Transverse colon (tissue), 3 donors: ENCODE measurements around the gene GALNT17.

Experiments
- EP300 ChIP-seq: sonication (generic); formaldehyde crosslinking; IDR thresholded peaks from one replicate; pipeline ENCODE4 v1.6.1; 2017; ENCODE audit warnings: antibody characterized with exemption, low read depth
- POLR2A ChIP-seq: fragments of 450-650 bp; IDR thresholded peaks from one replicate; pipeline ENCODE4 v1.6.1; 2016; ENCODE audit warnings: antibody characterized with exemption, mild to moderate bottlenecking, moderate library complexity
- TF ChIP-seq, protein P1 (sequence below), 5 experiments: fragments of 200-600 bp in 3 of 5; fragments of 450-650 bp in 2 of 5; sonication (generic) in 3 of 5; IDR thresholded peaks; 1 replicate in 2 of 5; 2 replicates in 3 of 5; pipeline ENCODE4 v1.5.1; 2016 to 2017; ENCODE audit warnings: antibody characterized with exemption in 5 of 5, inconsistent platforms in 3 of 5, mild to moderate bottlenecking in 2 of 5, moderate library complexity in 1 of 5

DNA sequence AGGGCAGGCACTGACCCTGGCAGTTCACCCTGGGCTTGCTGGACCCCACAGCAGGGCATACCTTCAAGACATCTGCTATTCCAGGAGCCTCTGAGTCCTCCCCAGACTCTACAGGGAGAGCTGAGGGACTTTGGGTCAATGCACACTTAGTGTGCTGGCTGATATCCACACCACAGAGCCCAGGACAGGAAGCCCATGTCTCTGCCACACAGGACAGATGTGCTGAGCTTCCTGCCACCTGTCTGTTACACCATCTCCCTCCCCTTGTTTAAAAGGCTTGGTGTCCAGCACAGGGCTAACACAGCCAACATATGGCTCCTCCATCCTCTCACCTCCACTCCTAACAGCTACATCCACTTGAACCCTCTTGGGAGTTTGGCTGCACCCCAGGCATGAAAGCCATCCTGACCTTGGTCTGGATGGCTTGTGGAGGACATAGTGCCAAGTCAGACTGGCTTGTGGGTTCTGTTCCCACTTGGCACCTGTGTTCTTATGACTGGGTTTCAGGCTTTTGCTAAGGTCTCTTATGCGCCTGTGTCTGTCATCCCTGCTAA is 529.8 kb downstream of the GALNT17 start:
- TF ChIP-seq, protein P1, sequence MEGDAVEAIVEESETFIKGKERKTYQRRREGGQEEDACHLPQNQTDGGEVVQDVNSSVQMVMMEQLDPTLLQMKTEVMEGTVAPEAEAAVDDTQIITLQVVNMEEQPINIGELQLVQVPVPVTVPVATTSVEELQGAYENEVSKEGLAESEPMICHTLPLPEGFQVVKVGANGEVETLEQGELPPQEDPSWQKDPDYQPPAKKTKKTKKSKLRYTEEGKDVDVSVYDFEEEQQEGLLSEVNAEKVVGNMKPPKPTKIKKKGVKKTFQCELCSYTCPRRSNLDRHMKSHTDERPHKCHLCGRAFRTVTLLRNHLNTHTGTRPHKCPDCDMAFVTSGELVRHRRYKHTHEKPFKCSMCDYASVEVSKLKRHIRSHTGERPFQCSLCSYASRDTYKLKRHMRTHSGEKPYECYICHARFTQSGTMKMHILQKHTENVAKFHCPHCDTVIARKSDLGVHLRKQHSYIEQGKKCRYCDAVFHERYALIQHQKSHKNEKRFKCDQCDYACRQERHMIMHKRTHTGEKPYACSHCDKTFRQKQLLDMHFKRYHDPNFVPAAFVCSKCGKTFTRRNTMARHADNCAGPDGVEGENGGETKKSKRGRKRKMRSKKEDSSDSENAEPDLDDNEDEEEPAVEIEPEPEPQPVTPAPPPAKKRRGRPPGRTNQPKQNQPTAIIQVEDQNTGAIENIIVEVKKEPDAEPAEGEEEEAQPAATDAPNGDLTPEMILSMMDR (IDR thresholded peaks at IDR 0.05): no peak
- no peak for TF ChIP-seq POLR2A
- no peak for TF ChIP-seq EP300
